ENCODE data around the gene ZNF784. TPM values are rescaled to one million over a fixed set of nuclear protein-coding genes. Genes with fewer than 3 reads are reported as not detected.

ZNF784 gene
- total and polyA plus RNA-seq, 2 of the 13 experiments (the other 11 are each of a cell fraction or from before 2014, with no cell fraction given) = 4.1 to 4.2 TPM

DNA sequence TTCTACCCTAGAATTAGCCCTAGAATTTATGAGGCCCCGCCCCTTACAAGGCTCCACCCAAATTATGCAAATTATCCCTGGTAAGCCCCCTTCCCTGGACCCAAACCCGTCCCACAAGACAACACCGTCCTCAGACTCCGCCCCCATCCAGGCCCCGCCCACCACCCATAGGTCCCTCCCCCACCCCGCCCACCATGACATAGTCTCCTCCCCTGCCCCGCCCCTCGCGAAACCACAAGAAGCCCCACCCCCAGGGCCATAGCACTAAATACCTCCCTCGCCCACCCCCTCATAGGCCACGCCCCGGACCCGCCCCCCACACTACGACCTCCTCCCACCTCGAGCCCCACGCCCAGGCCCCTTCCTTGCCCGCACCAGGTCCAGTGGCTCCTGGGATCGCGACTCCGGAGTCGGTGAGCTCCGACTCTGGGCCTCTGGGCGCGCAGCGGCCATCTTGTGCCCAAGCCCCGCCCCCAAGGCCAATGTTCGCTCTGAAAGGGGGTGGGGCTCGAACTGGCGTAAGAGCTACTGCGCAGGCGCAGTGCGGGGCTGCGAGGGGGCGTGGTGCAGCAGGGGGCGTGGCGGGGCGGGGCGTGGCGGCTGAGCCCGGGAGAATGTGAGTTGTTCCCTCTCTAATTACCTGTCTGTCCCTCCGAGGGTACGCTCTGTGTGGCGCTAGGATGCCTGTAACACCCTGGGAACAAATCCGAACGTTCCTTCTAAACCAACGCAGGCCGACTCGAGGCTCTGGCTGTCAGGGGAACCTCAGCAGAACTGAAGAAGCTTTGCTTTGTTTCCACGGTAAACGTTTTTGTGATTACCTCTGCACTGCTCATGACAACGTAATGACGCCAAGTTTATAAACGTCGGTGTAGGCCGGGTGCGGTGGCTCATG lies at the start of gene ZNF784 (continued):
- TF ChIP-seq CTCF (CRISPR knock-in tag; IDR thresholded peaks at IDR 0.05) = peak; percentile 22; the same call in 1 of the 2 replicates
- TF ChIP-seq, protein P1, sequence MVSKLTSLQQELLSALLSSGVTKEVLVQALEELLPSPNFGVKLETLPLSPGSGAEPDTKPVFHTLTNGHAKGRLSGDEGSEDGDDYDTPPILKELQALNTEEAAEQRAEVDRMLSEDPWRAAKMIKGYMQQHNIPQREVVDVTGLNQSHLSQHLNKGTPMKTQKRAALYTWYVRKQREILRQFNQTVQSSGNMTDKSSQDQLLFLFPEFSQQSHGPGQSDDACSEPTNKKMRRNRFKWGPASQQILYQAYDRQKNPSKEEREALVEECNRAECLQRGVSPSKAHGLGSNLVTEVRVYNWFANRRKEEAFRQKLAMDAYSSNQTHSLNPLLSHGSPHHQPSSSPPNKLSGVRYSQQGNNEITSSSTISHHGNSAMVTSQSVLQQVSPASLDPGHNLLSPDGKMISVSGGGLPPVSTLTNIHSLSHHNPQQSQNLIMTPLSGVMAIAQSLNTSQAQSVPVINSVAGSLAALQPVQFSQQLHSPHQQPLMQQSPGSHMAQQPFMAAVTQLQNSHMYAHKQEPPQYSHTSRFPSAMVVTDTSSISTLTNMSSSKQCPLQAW (CRISPR knock-in tag; IDR thresholded peaks at IDR 0.05) = peak; percentile 57; the same call in 1 of the 2 replicates
- TF ChIP-seq TFAP4 (IDR thresholded peaks at IDR 0.05; ENCODE audit: borderline replicate concordance, low read depth) = no peak
- TF ChIP-seq, protein P2, sequence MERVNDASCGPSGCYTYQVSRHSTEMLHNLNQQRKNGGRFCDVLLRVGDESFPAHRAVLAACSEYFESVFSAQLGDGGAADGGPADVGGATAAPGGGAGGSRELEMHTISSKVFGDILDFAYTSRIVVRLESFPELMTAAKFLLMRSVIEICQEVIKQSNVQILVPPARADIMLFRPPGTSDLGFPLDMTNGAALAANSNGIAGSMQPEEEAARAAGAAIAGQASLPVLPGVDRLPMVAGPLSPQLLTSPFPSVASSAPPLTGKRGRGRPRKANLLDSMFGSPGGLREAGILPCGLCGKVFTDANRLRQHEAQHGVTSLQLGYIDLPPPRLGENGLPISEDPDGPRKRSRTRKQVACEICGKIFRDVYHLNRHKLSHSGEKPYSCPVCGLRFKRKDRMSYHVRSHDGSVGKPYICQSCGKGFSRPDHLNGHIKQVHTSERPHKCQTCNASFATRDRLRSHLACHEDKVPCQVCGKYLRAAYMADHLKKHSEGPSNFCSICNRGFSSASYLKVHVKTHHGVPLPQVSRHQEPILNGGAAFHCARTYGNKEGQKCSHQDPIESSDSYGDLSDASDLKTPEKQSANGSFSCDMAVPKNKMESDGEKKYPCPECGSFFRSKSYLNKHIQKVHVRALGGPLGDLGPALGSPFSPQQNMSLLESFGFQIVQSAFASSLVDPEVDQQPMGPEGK (CRISPR knock-in tag; IDR thresholded peaks at IDR 0.05) = 0 out of 2 replicates have a peak, but pooled peaks have one; percentile 7
- no peak for TF ChIP-seq ZNF615 (CRISPR knock-in tag; IDR thresholded peaks at IDR 0.05; ENCODE audit: borderline replicate concordance)
- TF ChIP-seq RELA (CRISPR knock-in tag; IDR thresholded peaks at IDR 0.05) = no peak
- TF ChIP-seq ATF3 (CRISPR knock-in tag; IDR thresholded peaks at IDR 0.05) = no peak
- TF ChIP-seq ZNF589 (CRISPR knock-in tag; conservative IDR thresholded peaks at IDR 0.05) = no peak
- TF ChIP-seq ZBTB46 (CRISPR knock-in tag; IDR thresholded peaks at IDR 0.05; ENCODE audit: borderline replicate concordance) = no peak
- no peak for TF ChIP-seq ZNF83 (CRISPR knock-in tag; IDR thresholded peaks at IDR 0.05; ENCODE audit: borderline replicate concordance)
- TF ChIP-seq, protein P3, sequence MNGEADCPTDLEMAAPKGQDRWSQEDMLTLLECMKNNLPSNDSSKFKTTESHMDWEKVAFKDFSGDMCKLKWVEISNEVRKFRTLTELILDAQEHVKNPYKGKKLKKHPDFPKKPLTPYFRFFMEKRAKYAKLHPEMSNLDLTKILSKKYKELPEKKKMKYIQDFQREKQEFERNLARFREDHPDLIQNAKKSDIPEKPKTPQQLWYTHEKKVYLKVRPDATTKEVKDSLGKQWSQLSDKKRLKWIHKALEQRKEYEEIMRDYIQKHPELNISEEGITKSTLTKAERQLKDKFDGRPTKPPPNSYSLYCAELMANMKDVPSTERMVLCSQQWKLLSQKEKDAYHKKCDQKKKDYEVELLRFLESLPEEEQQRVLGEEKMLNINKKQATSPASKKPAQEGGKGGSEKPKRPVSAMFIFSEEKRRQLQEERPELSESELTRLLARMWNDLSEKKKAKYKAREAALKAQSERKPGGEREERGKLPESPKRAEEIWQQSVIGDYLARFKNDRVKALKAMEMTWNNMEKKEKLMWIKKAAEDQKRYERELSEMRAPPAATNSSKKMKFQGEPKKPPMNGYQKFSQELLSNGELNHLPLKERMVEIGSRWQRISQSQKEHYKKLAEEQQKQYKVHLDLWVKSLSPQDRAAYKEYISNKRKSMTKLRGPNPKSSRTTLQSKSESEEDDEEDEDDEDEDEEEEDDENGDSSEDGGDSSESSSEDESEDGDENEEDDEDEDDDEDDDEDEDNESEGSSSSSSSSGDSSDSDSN (CRISPR knock-in tag; IDR thresholded peaks at IDR 0.05) = no peak; the same call in 1 of the 2 replicates
- TF ChIP-seq, protein P4, sequence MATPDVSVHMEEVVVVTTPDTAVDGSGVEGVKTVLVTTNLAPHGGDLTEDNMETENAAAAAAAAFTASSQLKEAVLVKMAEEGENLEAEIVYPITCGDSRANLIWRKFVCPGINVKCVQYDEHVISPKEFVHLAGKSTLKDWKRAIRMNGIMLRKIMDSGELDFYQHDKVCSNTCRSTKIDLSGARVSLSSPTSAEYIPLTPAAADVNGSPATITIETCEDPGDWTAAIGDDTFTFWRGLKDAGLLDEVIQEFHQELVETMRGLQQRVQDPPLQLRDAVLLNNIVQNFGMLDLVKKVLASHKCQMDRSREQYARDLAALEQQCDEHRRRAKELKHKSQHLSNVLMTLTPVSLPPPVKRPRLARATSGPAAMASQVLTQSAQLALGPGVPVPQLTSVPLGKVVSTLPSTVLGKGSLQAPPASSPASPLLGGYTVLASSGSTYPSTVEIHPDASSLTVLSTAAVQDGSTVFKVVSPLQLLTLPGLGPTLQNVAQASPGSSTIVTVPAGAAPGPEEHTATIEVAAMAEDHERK (CRISPR knock-in tag; IDR thresholded peaks at IDR 0.05; ENCODE audit: low read depth) = no peak
- TF ChIP-seq ZKSCAN5 (CRISPR knock-in tag; IDR thresholded peaks at IDR 0.05) = no peak
- no peak for TF ChIP-seq GATAD1 (CRISPR knock-in tag; IDR thresholded peaks at IDR 0.05)

Measured in HepG2 (cell line).